Transverse colon (tissue), 4 donors: ENCODE results near the gene GAS7. TPM values are rescaled to one million over a fixed set of nuclear protein-coding genes. Genes with fewer than 3 reads are reported as not detected.

Experiments used
- DNase-seq: peaks from one replicate; pipeline ENCODE4 v3.0.0-alpha.2; 2019
- H3K27ac ChIP-seq, 4 donors: fragments of 200-600 bp; sonication (generic); 2 replicates each; pipeline ENCODE4 v1.5.1; 2016 to 2018; ENCODE audit warnings: inconsistent platforms in 4 of 4
- H3K27me3 ChIP-seq: fragments of 200-600 bp; sonication (generic); 2 replicates; pipeline ENCODE4 v1.5.1; 2017; ENCODE audit warnings: inconsistent platforms
- H3K36me3 ChIP-seq, 4 donors: fragments of 200-600 bp; sonication (generic); 2 replicates each; pipeline ENCODE4 v1.5.1; 2017 to 2019; ENCODE audit warnings: inconsistent platforms in 4 of 4
- H3K4me1 ChIP-seq, 4 donors: fragments of 200-600 bp; sonication (generic); 2 replicates each; pipeline ENCODE4 v1.5.1; 2017 to 2020; ENCODE audit warnings: inconsistent platforms in 4 of 4
- H3K4me3 ChIP-seq, 4 donors: fragments of 200-600 bp; sonication (generic); 1 replicate in 1 of 4; 2 replicates in 3 of 4; pipeline versions ENCODE4 v1.5.1 to v1.6.1; 2017 to 2019; ENCODE audit warnings: inconsistent platforms in 4 of 4
- H3K9me3 ChIP-seq, 2 donors: fragments of 200-600 bp; sonication (generic); 2 replicates each; pipeline ENCODE4 v1.5.1; 2017 to 2019; ENCODE audit warnings: inconsistent platforms in 2 of 2
- CTCF ChIP-seq, 5 experiments: fragments of 200-600 bp in 3 of 5; fragments of 450-650 bp in 2 of 5; sonication (generic) in 3 of 5; IDR thresholded peaks; 1 replicate in 2 of 5; 2 replicates in 3 of 5; pipeline ENCODE4 v1.5.1; 2016 to 2017; ENCODE audit warnings: antibody characterized with exemption in 5 of 5, inconsistent platforms in 3 of 5, mild to moderate bottlenecking in 2 of 5, moderate library complexity in 1 of 5
- EP300 ChIP-seq: sonication (generic); formaldehyde crosslinking; IDR thresholded peaks from one replicate; pipeline ENCODE4 v1.6.1; 2017; ENCODE audit warnings: antibody characterized with exemption, low read depth
- POLR2A ChIP-seq: fragments of 450-650 bp; IDR thresholded peaks from one replicate; pipeline ENCODE4 v1.6.1; 2016; ENCODE audit warnings: antibody characterized with exemption, mild to moderate bottlenecking, moderate library complexity
- POLR2AphosphoS5 ChIP-seq, 3 donors: sonication (generic); formaldehyde crosslinking; IDR thresholded peaks; one replicate each; pipeline ENCODE4 v1.6.1; 2016; ENCODE audit warnings: antibody characterized with exemption in 3 of 3
- WGBS, 2 donors: methylation state at CpG; one replicate each; pipeline ENCODE4 v1.1.5; 2018; ENCODE audit warnings: low coverage in 1 of 2; 5-methylcytosine and 5-hydroxymethylcytosine counted together
- in situ Hi-C, 4 donors: fragments of 200-750 bp; cut with MboI; loops; one replicate each; pipeline versions ENCODE4 v1.15.0 to v1.15.1; 2017; ENCODE audit warnings: low sequenced_read_pairs in 3 of 4, low pct_ligation_motif_present in 1 of 4, low pct_unique_long_range_greater_than_20kb in 1 of 4
- intact Hi-C: fragments of 100-400 bp; cut with DNase I; formaldehyde crosslinking; loops from one replicate; pipeline ENCODE4 v1.15.1; 2023; ENCODE audit warnings: low total_unique reads
- total RNA-seq, 4 donors: library from RNA; depleted of rRNA; stranded (reverse); fragments of >200 nt; gene quantifications; one replicate each; pipeline ENCODE4 v1.1.0, GENCODE V29; 2016

GAS7 gene
- total RNA-seq, 4 donors from 2014 or later = 9.2 to 59.1 (median 15.2) TPM

GRCh38 chr17:10200645-10201044 lies 2.2 kb upstream of the GAS7 start:
- Histone ChIP-seq H3K9me3 (peaks cover 3% of the 10 kb centered on the region in 2 donors), H3K4me3 (no peak overlapping the region), H3K4me1 (peaks cover 0 to 6% (median 2%) of the 10 kb centered on the region in 4 donors), H3K27ac (no peak overlapping the region), H3K36me3 (no peaks in the 10 kb centered on the region), H3K27me3 (peaks cover 34% of the 10 kb centered on the region)
- intact Hi-C loops (no loop called here), in situ Hi-C loops (loop anchor here in 1 of 4 donors (25.0 kb wide), 1 partner anchor 238 kb away; no protein-coding TSS in a partner anchor)
- 82 to 87% methylated on average over 3 to 4 of the region's 4 CpGs for WGBS, 2 donors
- TF ChIP-seq CTCF (IDR thresholded peaks at IDR 0.05) (no peak), EP300 (no peak), POLR2A (no peak), POLR2AphosphoS5 (IDR thresholded peaks at IDR 0.05) (no peak)
- no peak for DNase-seq

GRCh38 chr17:10200016-10200415 lies 1.6 kb upstream of the GAS7 start:
- H3K27me3 ChIP-seq = peaks cover 34% of the 10 kb centered on the region
- TF ChIP-seq POLR2A = no peak
- TF ChIP-seq CTCF (IDR thresholded peaks at IDR 0.05) = no peak
- no peak for TF ChIP-seq EP300
- no peak for TF ChIP-seq POLR2AphosphoS5 (IDR thresholded peaks at IDR 0.05)
- no peak overlapping the region for H3K4me3 ChIP-seq
- no peaks in the 10 kb centered on the region for H3K36me3 ChIP-seq
- WGBS, 2 donors = 55 to 87% methylated on average over 2 to 3 of the region's 3 CpGs
- peaks cover 0 to 6% (median 2%) of the 10 kb centered on the region in 4 donors for H3K4me1 ChIP-seq
- DNase-seq = no peak
- H3K9me3 ChIP-seq = no peaks in the 10 kb centered on the region
- in situ Hi-C loops = loop anchor here in 1 of 4 donors (25.0 kb wide), 1 partner anchor 238 kb away; no protein-coding TSS in a partner anchor
- H3K27ac ChIP-seq = no peak overlapping the region
- intact Hi-C loops = no loop called here

- no peaks in the 10 kb centered on the region for H3K36me3 ChIP-seq
- in situ Hi-C loops = no loop called here
- 11% methylated on average over 45 of the region's 90 CpGs; no CpG with 5 or more reads in 1 of the 2 donors for WGBS, 2 donors
- peak overlapping the region; percentile 40 to 68 (median 60) for H3K27ac ChIP-seq
- peaks cover 0 to 6% (median 2%) of the 10 kb centered on the region in 4 donors for H3K4me1 ChIP-seq
- H3K9me3 ChIP-seq = peaks cover 7 to 12% of the 10 kb centered on the region in 2 donors
- no peak for DNase-seq
- intact Hi-C loops = no loop called here
- TF ChIP-seq POLR2AphosphoS5 (IDR thresholded peaks at IDR 0.05) (no peak), CTCF (IDR thresholded peaks at IDR 0.05) (no peak), EP300 (no peak), POLR2A (no peak)
- H3K27me3 ChIP-seq = peaks cover 34% of the 10 kb centered on the region
- peak overlapping the region; percentile 38 to 52 (median 48) for H3K4me3 ChIP-seq
Measured at GRCh38 chr17:10197721-10198508, 491 bp downstream of the GAS7 start.

GRCh38 chr17:10197362-10197720 lies 1.1 kb downstream of the GAS7 start:
- Histone ChIP-seq H3K4me1 (peaks cover 0 to 6% (median 2%) of the 10 kb centered on the region in 4 donors), H3K9me3 (peaks cover 7 to 12% of the 10 kb centered on the region in 2 donors), H3K36me3 (no peaks in the 10 kb centered on the region), H3K27me3 (peaks cover 34% of the 10 kb centered on the region), H3K27ac (peak overlapping the region; percentile 40 to 68 (median 60)), H3K4me3 (peak overlapping the region; percentile 38 to 52 (median 48))
- in situ Hi-C loops = no loop called here
- intact Hi-C loops = no loop called here
- DNase-seq = no peak
- TF ChIP-seq POLR2A = no peak
- no peak for TF ChIP-seq POLR2AphosphoS5 (IDR thresholded peaks at IDR 0.05)
- TF ChIP-seq CTCF (IDR thresholded peaks at IDR 0.05) = no peak
- no peak for TF ChIP-seq EP300
- 55 to 86% methylated on average over 1 to 11 of the region's 11 CpGs for WGBS, 2 donors
